ENCODE data around the gene GLRA1.

GLRA1 gene

GRCh38 chr5:151906246-151906645 lies 18.4 kb downstream of the GLRA1 start:
- peak; percentile 24 for DNase-seq (ENCODE audit: low read depth)
- no peak overlapping the region for H3K4me3 ChIP-seq (ENCODE audit: low read depth, low read length)
- TF ChIP-seq, protein P1, sequence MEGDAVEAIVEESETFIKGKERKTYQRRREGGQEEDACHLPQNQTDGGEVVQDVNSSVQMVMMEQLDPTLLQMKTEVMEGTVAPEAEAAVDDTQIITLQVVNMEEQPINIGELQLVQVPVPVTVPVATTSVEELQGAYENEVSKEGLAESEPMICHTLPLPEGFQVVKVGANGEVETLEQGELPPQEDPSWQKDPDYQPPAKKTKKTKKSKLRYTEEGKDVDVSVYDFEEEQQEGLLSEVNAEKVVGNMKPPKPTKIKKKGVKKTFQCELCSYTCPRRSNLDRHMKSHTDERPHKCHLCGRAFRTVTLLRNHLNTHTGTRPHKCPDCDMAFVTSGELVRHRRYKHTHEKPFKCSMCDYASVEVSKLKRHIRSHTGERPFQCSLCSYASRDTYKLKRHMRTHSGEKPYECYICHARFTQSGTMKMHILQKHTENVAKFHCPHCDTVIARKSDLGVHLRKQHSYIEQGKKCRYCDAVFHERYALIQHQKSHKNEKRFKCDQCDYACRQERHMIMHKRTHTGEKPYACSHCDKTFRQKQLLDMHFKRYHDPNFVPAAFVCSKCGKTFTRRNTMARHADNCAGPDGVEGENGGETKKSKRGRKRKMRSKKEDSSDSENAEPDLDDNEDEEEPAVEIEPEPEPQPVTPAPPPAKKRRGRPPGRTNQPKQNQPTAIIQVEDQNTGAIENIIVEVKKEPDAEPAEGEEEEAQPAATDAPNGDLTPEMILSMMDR (conservative IDR thresholded peaks at IDR 0.05; ENCODE audit: low read depth, low read length), result no peak

GRCh38 chr5:151905557-151905961 lies 19.1 kb downstream of the GLRA1 start:
- DNase-seq (ENCODE audit: low read depth), result no peak
- TF ChIP-seq, protein P1 (conservative IDR thresholded peaks at IDR 0.05; ENCODE audit: low read depth, low read length), result no peak
- no peak overlapping the region for H3K4me3 ChIP-seq (ENCODE audit: low read depth, low read length)

DNA sequence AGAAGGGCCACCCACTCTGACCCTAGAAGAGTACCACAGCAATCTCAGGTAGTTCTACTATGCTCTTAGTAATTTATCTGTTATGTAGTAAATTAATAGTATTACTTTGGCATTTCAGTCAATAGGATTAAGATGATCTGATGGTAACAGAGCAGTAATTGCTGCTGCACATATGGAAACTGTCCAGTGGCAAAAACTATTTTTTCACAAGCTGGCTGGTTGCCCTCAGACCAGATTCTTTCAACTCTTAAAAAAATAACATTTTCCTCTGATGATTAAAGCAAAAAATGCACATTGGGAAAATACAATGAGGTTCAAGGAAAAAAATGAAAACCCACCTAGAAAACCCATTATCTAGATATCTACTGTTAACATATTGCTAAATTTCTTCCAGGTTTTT lies 19.7 kb downstream of the GLRA1 start:
- TF ChIP-seq, protein P1 (conservative IDR thresholded peaks at IDR 0.05; ENCODE audit: low read depth, low read length), result no peak
- DNase-seq (ENCODE audit: low read depth), result peak; percentile 59
- H3K4me3 ChIP-seq (ENCODE audit: low read depth, low read length), result no peak overlapping the region

DNA sequence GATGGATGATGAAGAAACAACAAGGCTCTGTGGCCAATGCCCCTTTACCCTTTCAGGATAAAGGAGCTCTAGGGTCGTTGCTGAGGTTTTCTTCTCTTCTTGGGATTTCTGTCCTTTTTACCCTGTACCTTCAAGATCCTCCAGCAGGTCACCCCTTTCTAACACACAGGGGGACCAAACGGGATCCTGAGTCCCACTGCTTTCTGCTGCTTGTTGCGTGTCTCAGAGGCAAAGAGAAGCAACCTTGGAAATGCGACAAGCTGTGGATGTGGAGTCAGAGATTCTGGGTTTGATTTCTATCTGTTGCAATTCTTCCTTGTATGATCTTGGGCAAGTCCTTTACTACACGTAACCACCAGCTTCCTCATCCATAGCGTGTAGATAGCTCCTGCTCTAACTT lies 20.5 kb downstream of the GLRA1 start:
- no peak for DNase-seq (ENCODE audit: low read depth)
- TF ChIP-seq, protein P1 (conservative IDR thresholded peaks at IDR 0.05; ENCODE audit: low read depth, low read length), result no peak

GRCh38 chr5:151903243-151903653 lies 21.4 kb downstream of the GLRA1 start:
- H3K4me3 ChIP-seq (ENCODE audit: low read depth, low read length), result no peak overlapping the region
- DNase-seq (ENCODE audit: low read depth), result peak; percentile 30
- TF ChIP-seq, protein P1 (conservative IDR thresholded peaks at IDR 0.05; ENCODE audit: low read depth, low read length), result no peak

More for the DNA sequence above, 20.5 kb downstream of the GLRA1 start:
- no peak overlapping the region for H3K4me3 ChIP-seq (ENCODE audit: low read depth, low read length)

DNA sequence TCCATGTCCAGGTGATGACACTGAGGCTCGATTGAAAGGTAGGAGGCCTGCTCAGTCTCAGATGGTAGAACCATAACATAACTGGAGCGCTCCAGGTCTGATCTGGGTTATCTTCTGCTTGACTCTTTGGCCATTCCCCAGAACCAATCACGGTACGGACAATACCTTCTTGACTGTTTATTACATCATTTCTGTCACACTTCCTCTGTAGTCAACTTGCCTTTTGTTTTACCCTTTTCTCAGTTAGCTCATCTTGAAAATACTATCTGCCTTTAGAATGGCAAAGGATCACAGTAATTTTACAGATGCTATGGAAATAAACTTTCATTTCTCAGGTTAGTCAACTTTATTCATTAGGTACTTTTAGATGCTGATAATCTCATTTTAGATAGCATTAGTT lies 22.4 kb downstream of the GLRA1 start:
- TF ChIP-seq, protein P1 (conservative IDR thresholded peaks at IDR 0.05; ENCODE audit: low read depth, low read length), result no peak
- H3K4me3 ChIP-seq (ENCODE audit: low read depth, low read length), result no peak overlapping the region
- no peak for DNase-seq (ENCODE audit: low read depth)

DNA sequence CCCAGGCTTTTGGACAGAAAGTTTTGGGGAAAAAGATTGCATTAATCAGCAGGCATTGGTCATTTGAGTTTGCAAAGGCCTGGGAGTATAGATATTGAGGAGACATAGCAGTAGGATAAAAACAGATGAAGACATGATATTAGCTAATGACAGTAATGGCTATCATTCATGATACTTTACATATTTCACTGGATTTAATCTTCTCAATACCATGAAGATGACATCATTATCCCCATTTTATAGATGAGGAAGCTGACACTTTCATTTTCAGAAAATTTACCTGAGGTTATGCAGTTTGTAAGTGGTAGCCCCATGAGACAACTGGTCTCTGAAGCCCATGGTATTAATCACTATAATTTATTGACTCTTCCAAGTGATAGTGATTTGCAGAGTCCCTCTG lies 23.0 kb downstream of the GLRA1 start:
- TF ChIP-seq, protein P1 (conservative IDR thresholded peaks at IDR 0.05; ENCODE audit: low read depth, low read length), result no peak
- no peak overlapping the region for H3K4me3 ChIP-seq (ENCODE audit: low read depth, low read length)
- DNase-seq (ENCODE audit: low read depth), result no peak
